Mucosa of descending colon (tissue), 3 donors: ENCODE results near the gene SPATA16. TPM values are rescaled to one million over a fixed set of nuclear protein-coding genes. Genes with fewer than 3 reads are reported as not detected.

Experiments used
- ATAC-seq: fragments of 200-7000 bp; cut with Tn5 transposase; one replicate; pipeline ENCODE4 v1.9.1; 2020; ENCODE audit warnings: mild to moderate bottlenecking, moderate library complexity
- DNase-seq, 3 donors: peaks; one replicate each; pipeline ENCODE4 v3.0.0-alpha.2; 2020
- H3K36me3 ChIP-seq: fragments of 200-600 bp; one replicate; pipeline ENCODE4 v1.8.0; 2021; ENCODE audit warnings: low read depth, mild to moderate bottlenecking
- H3K4me1 ChIP-seq: fragments of 200-600 bp; one replicate; pipeline ENCODE4 v1.8.0; 2021; ENCODE audit warnings: low read depth, mild to moderate bottlenecking
- H3K4me3 ChIP-seq: fragments of 200-600 bp; one replicate; pipeline ENCODE4 v1.8.0; 2021; ENCODE audit warnings: mild to moderate bottlenecking
- H3K9me3 ChIP-seq: fragments of 200-600 bp; one replicate; pipeline ENCODE4 v1.8.0; 2021; ENCODE audit warnings: mild to moderate bottlenecking
- CTCF ChIP-seq: fragments of 200-600 bp; IDR thresholded peaks from one replicate; pipeline ENCODE4 v1.8.0; 2022; ENCODE audit warnings: antibody characterized with exemption, mild to moderate bottlenecking
- intact Hi-C, 2 donors: fragments of 100-400 bp; cut with DNase I in 1 of 2; cut with micrococcal nuclease in 1 of 2; formaldehyde crosslinking; loops; one replicate each; pipeline versions ENCODE4 v1.11.0 to v1.11.1; 2022; cut with DNase I, micrococcal nuclease
- total RNA-seq, 3 donors: library from RNA; stranded (reverse); fragmentation: NEBNext Ultra II Directional in 2 of 3; extraction: Animal tissue kit (Norgen Biotek cat#: 25700) in 2 of 3; gene quantifications; one replicate each; pipeline versions ENCODE4 v1.2.1 to v1.2.4, GENCODE V29; 2021 to 2023
- donor health status: DM: no; HTN: no; CAD: no; lungs with moderate emphysema.
- donor health status: DM: no; HTN: no; CAD: no.
- donor health status: DM: no; HTN: yes; CAD: no.

Gene SPATA16
- total RNA-seq, 3 donors from 2014 or later, result not detected

DNA sequence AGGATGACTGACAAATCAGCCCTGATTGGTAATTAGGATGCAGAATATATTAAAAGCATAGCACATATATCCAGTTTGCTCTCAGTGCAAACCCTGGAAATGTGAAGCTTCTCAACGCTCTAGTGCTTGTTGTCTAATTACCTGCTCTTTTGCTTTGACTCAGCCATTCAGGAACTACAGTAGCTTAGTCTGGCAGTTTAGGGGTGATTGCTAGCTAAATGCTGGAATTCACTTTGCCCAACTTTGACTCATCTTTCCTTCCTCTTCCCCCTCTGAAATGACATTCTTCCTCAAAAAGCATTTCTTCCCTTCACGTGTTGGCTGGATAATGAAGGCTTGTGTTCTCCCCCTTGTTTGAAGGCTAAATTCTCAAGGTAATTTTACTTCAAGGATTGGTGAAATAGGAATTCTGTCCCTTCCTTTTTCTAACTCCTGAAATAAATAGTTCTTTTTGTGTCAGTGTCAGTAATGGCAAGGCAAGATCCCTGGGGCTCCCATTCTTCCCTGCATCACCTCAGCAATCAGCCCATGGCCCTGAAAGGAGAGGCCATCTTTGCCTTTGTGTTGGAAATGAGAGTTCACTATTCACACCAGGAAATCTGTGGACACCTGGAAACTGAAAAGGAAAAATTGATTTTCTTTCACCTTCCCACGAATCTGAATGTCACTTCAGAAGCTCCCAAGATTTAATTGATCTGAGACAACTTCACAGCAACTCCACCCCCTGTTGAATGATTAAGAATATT lies 286.9 kb downstream of the SPATA16 start:
- ATAC-seq (no peak), DNase-seq (no peak)
- no peak for TF ChIP-seq CTCF
- Histone ChIP-seq H3K4me3 (no peak overlapping the region), H3K9me3 (no peaks in the 10 kb centered on the region), H3K4me1 (no peaks in the 10 kb centered on the region), H3K36me3 (no peaks in the 10 kb centered on the region)
- intact Hi-C loops, result no loop called here

DNA sequence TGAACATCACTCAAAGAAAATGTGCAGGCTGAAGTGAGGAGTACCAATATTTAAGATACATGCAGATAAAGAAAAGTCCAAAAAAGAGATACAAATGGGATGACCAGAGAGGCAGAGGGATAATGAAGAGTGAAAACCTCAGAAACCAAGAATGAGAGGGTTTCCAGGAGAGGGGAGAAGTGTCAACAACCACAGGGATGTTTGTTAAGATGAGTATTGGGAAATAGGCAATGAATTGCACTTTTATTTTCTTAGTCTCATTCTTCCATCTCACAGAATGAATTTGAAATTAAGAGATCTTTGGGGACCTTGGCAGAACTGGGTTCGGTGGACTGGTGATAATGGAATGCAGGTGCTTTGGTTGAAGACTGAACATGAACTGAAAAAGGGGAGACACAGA lies 288.0 kb downstream of the SPATA16 start:
- no peak for DNase-seq
- no peak for ATAC-seq
- no peak overlapping the region for H3K4me3 ChIP-seq
- no peaks in the 10 kb centered on the region for H3K9me3 ChIP-seq
- H3K4me1 ChIP-seq, result no peaks in the 10 kb centered on the region
- H3K36me3 ChIP-seq, result no peaks in the 10 kb centered on the region
- TF ChIP-seq CTCF, result no peak
- intact Hi-C loops, result no loop called here

DNA sequence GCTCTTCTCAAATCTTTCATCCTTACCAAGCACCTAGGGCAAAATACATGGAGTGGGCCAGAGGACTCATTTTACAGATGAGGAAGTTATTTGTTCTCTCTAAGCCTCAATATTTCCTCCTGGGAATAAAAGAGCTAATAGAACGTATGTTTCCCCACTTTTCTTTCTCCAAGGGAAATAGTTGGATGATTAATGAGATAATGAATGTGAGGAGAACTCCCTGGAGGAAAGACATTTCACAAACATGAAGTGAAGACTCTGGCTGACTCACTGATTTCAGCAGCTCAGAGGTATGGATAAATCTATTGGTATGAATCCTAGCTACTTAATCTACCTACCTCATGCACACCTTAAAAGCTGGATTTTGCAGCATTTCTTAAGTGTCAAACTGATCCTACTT lies 292.1 kb downstream of the SPATA16 start:
- DNase-seq (no peak), ATAC-seq (no peak)
- H3K4me3 ChIP-seq, result no peak overlapping the region
- H3K4me1 ChIP-seq, result no peaks in the 10 kb centered on the region
- TF ChIP-seq CTCF, result no peak
- no peaks in the 10 kb centered on the region for H3K36me3 ChIP-seq
- H3K9me3 ChIP-seq, result no peaks in the 10 kb centered on the region
- intact Hi-C loops, result no loop called here

GRCh38 chr3:172847292-172847691 lies 293.7 kb downstream of the SPATA16 start:
- TF ChIP-seq CTCF, result no peak
- ATAC-seq, result no peak

GRCh38 chr3:172846706-172847105 lies 294.3 kb downstream of the SPATA16 start:
- DNase-seq (no peak), ATAC-seq (no peak)
- no peaks in the 10 kb centered on the region for H3K36me3 ChIP-seq
- TF ChIP-seq CTCF, result no peak
- no peaks in the 10 kb centered on the region for H3K4me1 ChIP-seq
- no peaks in the 10 kb centered on the region for H3K9me3 ChIP-seq
- no peak overlapping the region for H3K4me3 ChIP-seq
- intact Hi-C loops, result no loop called here

More at GRCh38 chr3:172847292-172847691, 293.7 kb downstream of the SPATA16 start:
- Histone ChIP-seq H3K36me3 (no peaks in the 10 kb centered on the region), H3K4me3 (no peak overlapping the region), H3K9me3 (no peaks in the 10 kb centered on the region), H3K4me1 (no peaks in the 10 kb centered on the region)
- DNase-seq, result no peak
- intact Hi-C loops, result no loop called here
